Erythroblast (primary cell): ENCODE data around the gene ATP1A1.

Experiments used
- DNase-seq, 2 experiments: peaks; one replicate each; lab custom pipeline; 2025; lab: John Stamatoyannopoulos, UW
- GATA1 ChIP-seq: IDR thresholded peaks from 2 replicates; pipeline ENCODE4 v1.6.1; 2011; ENCODE audit warnings: low read depth, mild to moderate bottlenecking, control low read depth, low read length, moderate library complexity
- POLR2A ChIP-seq: IDR thresholded peaks from 2 replicates; pipeline ENCODE4 v1.6.1; 2011; ENCODE audit warnings: mild to moderate bottlenecking, low read length

The ATP1A1 gene

GRCh38 chr1:116372651-116373430 lies at the start of gene ATP1A1:
ATP1A1 (plus strand) TSS chr1:116373244; CDS start chr1:116373512, 268 bp downstream.
- peak; percentile 94 to 97 for DNase-seq
- TF ChIP-seq GATA1 (no peak), POLR2A (peak; percentile 59)

GRCh38 chr1:116323491-116323890 lies 49.6 kb upstream of the ATP1A1 start:
- TF ChIP-seq POLR2A (no peak), GATA1 (no peak)
- no peak for DNase-seq

- no peak for DNase-seq
- TF ChIP-seq GATA1 (no peak), POLR2A (no peak)
Measured at GRCh38 chr1:116324411-116324810, 48.6 kb upstream of the ATP1A1 start.

- no peak for DNase-seq
- TF ChIP-seq POLR2A (no peak), GATA1 (no peak)
Measured at GRCh38 chr1:116325104-116325503, 47.9 kb upstream of the ATP1A1 start.

GRCh38 chr1:116325922-116326321 lies 47.1 kb upstream of the ATP1A1 start:
- no peak for DNase-seq
- TF ChIP-seq GATA1 (no peak), POLR2A (no peak)

- no peak for DNase-seq
- no peak for TF ChIP-seq POLR2A
- TF ChIP-seq GATA1, result no peak
Measured at GRCh38 chr1:116326486-116326885, 46.6 kb upstream of the ATP1A1 start.

GRCh38 chr1:116328671-116329070 lies 44.4 kb upstream of the ATP1A1 start:
- TF ChIP-seq POLR2A (no peak), GATA1 (no peak)
- DNase-seq, result no peak

- no peak for DNase-seq
- TF ChIP-seq POLR2A (no peak), GATA1 (no peak)
Measured at GRCh38 chr1:116329524-116330341, 43.3 kb upstream of the ATP1A1 start.

- DNase-seq, result no peak
- TF ChIP-seq POLR2A (no peak), GATA1 (no peak)
Measured at GRCh38 chr1:116330342-116330652, 42.7 kb upstream of the ATP1A1 start.

- TF ChIP-seq GATA1, result no peak
- TF ChIP-seq POLR2A, result no peak
- no peak for DNase-seq
Measured at GRCh38 chr1:116330846-116331245, 42.2 kb upstream of the ATP1A1 start.

- TF ChIP-seq GATA1 (no peak), POLR2A (no peak)
- no peak for DNase-seq
Measured at GRCh38 chr1:116331523-116331922, 41.5 kb upstream of the ATP1A1 start.

GRCh38 chr1:116332451-116332850 lies 40.6 kb upstream of the ATP1A1 start:
- TF ChIP-seq GATA1 (no peak), POLR2A (no peak)
- no peak for DNase-seq

GRCh38 chr1:116333171-116334014 lies 39.7 kb upstream of the ATP1A1 start:
- TF ChIP-seq POLR2A (no peak), GATA1 (no peak)
- no peak for DNase-seq

- no peak for TF ChIP-seq GATA1
- TF ChIP-seq POLR2A, result no peak
- no peak for DNase-seq
Measured at GRCh38 chr1:116334015-116334547, 39.0 kb upstream of the ATP1A1 start.
